HT-29 (cell line): Measurements from ENCODE around the gene ERBB2. TPM values are rescaled to one million over a fixed set of nuclear protein-coding genes. Genes with fewer than 3 reads are reported as not detected.
A peak's percentile ranks its signal among the peaks of the same experiment; 100 is the strongest.
"Not testable (repeated sequence)": the region's sequence is repeated elsewhere in the genome, so short reads cannot be mapped to it uniquely, and the experiment has no call there.

Source experiments
- DNase-seq: peaks from one replicate; pipeline ENCODE4 v3.0.0-alpha.2; 2015; ENCODE audit warnings: low spot score
- total RNA-seq: library from RNA; depleted of rRNA; stranded (reverse); fragments of >200 nt; shearing (Covaris generic); gene quantifications from 2 replicates; pipeline ENCODE4 v1.2.3, GENCODE V29; 2014

ERBB2 gene
- total RNA-seq, 1 experiment from 2014 or later, result 110 TPM

GRCh38 chr17:39702901-39703893, 3.3 kb downstream of the ERBB2 start:
- DNase-seq, result no peak

GRCh38 chr17:39703913-39704312, 4.0 kb downstream of the ERBB2 start:
- DNase-seq, result no peak

- peak; percentile 36 for DNase-seq
Observed at GRCh38 chr17:39704821-39705551, 5.1 kb downstream of the ERBB2 start.

- peak; percentile 95 for DNase-seq
Observed at GRCh38 chr17:39705786-39706348, 6.0 kb downstream of the ERBB2 start.

GRCh38 chr17:39706383-39706782, 6.5 kb downstream of the ERBB2 start:
- DNase-seq, result peak; percentile 26

GRCh38 chr17:39706921-39707337, 7.1 kb downstream of the ERBB2 start:
- DNase-seq, result peak; percentile 77

GRCh38 chr17:39709319-39709997, 9.6 kb downstream of the ERBB2 start:
- no peak for DNase-seq

GRCh38 chr17:39709998-39710964, 10.4 kb downstream of the ERBB2 start:
- no peak for DNase-seq

GRCh38 chr17:39711071-39711470, 11.2 kb downstream of the ERBB2 start:
- DNase-seq, result not testable (repeated sequence)

GRCh38 chr17:39711851-39712250, 12.0 kb downstream of the ERBB2 start:
- DNase-seq, result no peak

GRCh38 chr17:39714234-39714633, 14.4 kb downstream of the ERBB2 start:
- DNase-seq, result no peak

GRCh38 chr17:39715375-39716072, 15.7 kb downstream of the ERBB2 start:
- no peak for DNase-seq

GRCh38 chr17:39716073-39716818, 16.4 kb downstream of the ERBB2 start:
- no peak for DNase-seq

GRCh38 chr17:39716879-39717536, 17.1 kb downstream of the ERBB2 start:
- DNase-seq, result no peak

- no peak for DNase-seq
Observed at GRCh38 chr17:39717660-39718059, 17.8 kb downstream of the ERBB2 start.

- DNase-seq, result no peak
Observed at GRCh38 chr17:39719563-39720355, 19.9 kb downstream of the ERBB2 start.

- no peak for DNase-seq
Observed at GRCh38 chr17:39722104-39722503, 22.2 kb downstream of the ERBB2 start.
